Astrocyte of the cerebellum (primary cell): ENCODE measurements around the gene STAT1.

ENCODE experiments used
- DNase-seq: peaks from one replicate; pipeline ENCODE4 v3.0.0-alpha.2; 2011; ENCODE audit warnings: low read depth
- H3K4me3 ChIP-seq: 2 replicates; pipeline ENCODE4 v1.5.1; 2011; ENCODE audit warnings: mild to moderate bottlenecking, low read depth, low read length, moderate library complexity
- in situ Hi-C: cut with HindIII; loops from 2 replicates; pipeline ENCODE4 v1.10.0; 2017; ENCODE audit warnings: low sequenced_read_pairs
- TF ChIP-seq, protein P1 (sequence below): IDR thresholded peaks from 2 replicates; pipeline ENCODE4 v1.5.1; 2012; ENCODE audit warnings: low read length, low read depth, moderate library complexity, mild to moderate bottlenecking; ENCODE audit errors: missing control alignments

The STAT1 gene

GRCh38 chr2:191025135-191025534, 11.2 kb upstream of the STAT1 start:
- in situ Hi-C loops: loop anchor here (25.0 kb wide), 2 partner anchors 238 to 487 kb away; no protein-coding TSS in a partner anchor
- TF ChIP-seq, protein P1, sequence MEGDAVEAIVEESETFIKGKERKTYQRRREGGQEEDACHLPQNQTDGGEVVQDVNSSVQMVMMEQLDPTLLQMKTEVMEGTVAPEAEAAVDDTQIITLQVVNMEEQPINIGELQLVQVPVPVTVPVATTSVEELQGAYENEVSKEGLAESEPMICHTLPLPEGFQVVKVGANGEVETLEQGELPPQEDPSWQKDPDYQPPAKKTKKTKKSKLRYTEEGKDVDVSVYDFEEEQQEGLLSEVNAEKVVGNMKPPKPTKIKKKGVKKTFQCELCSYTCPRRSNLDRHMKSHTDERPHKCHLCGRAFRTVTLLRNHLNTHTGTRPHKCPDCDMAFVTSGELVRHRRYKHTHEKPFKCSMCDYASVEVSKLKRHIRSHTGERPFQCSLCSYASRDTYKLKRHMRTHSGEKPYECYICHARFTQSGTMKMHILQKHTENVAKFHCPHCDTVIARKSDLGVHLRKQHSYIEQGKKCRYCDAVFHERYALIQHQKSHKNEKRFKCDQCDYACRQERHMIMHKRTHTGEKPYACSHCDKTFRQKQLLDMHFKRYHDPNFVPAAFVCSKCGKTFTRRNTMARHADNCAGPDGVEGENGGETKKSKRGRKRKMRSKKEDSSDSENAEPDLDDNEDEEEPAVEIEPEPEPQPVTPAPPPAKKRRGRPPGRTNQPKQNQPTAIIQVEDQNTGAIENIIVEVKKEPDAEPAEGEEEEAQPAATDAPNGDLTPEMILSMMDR: no peak
- no peak overlapping the region for H3K4me3 ChIP-seq
- no peak for DNase-seq

DNA sequence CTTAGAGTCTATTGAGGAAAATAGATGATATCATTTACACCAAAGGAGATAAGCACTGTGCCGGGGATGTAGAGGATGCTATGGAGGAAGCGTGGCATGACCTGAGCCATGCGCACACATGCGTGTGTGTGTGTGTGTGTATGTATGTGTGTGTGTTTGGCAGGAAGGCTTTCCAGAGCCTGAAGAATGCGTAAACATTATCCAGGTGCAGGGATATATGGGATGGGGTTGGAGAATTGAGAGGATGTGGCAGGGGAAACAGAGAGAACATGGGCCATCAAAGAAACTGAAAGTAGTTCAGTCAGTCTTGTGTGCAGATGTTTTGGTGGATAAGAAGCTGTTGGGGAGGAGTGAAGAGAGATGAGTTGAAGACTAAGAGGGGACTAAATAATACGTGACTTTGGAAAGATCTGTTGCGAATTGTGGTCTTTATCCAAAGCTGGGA, 9.3 kb upstream of the STAT1 start:
- TF ChIP-seq, protein P1: no peak
- in situ Hi-C loops: no loop called here
- H3K4me3 ChIP-seq: no peak overlapping the region
- DNase-seq: no peak

DNA sequence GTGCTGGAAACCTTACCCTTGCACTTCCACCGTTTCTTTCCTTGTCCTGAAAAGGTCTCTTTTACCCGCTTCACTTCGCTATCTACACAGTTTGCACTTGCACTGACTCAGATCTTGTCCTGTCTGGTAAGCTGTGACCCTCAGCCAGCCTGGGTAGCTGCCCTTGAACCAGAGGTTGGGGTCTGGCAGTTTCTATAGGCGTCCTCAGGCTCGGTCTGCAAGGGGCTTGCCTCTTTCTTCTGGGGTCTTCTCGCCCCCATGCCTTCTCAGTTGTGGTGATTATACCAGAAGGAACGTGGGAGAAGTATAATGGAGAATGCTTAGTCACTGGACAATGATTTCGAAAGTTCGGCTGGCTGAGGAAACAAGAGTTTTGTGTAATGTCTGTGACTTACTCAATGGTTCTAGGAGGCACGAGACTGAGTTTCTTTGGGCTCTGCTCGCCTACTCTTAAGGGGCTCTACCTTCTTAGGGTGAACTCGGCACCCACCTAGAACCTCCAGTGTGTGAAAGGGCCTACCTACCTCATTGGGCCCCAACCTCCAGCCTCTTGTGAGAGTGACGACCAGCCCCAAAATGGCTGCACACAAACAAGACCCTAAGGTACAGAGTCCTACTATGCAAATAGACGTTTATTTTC, 6.9 kb upstream of the STAT1 start:
- peak overlapping the region; percentile 53 for H3K4me3 ChIP-seq
- in situ Hi-C loops: no loop called here
- TF ChIP-seq, protein P1: no peak
- peak; percentile 33 for DNase-seq

DNA sequence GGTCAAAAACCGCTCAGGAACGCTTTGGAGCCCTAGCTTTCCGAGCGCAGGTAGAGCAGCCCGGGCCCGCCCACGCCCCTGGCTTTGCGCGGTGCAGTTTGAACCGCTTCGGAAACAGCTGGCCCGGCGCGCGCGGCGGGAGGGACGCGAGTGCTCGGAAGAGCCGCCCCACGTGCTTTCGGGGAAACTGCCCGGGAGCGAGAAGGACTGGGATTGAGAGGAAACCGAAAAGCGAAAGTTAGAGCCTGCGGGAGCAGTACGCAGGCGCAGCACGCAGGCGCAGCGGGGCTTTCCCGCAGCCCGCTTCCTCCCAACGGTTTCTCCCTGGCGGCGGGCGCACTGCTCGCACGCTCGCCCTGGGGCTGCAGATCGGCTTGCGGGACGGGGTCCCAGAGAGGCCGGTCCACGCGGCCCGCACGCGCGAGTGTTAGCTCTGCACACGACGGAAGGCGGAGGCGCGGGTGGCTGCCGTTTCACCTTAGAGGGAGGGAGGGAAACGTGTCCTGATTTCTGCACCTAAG, 6.3 kb upstream of the STAT1 start:
- in situ Hi-C loops: no loop called here
- peak overlapping the region; percentile 53 for H3K4me3 ChIP-seq
- TF ChIP-seq, protein P1: no peak
- DNase-seq: peak; percentile 91

GRCh38 chr2:191019376-191019775, 5.4 kb upstream of the STAT1 start:
- in situ Hi-C loops: no loop called here
- DNase-seq: no peak
- TF ChIP-seq, protein P1: no peak
- H3K4me3 ChIP-seq: no peak overlapping the region

- DNase-seq: no peak
- TF ChIP-seq, protein P1: no peak
- H3K4me3 ChIP-seq: no peak overlapping the region
- in situ Hi-C loops: no loop called here
These were observed 4.7 kb upstream of the STAT1 start for GRCh38 chr2:191018643-191019119.
